ENCODE results near the gene SCGN. TPM values are rescaled to one million over a fixed set of nuclear protein-coding genes. Genes with fewer than 3 reads are reported as not detected.

SCGN gene
- total and polyA plus RNA-seq, 9 of the 15 experiments (the other 6 are each of a cell fraction or from before 2014, with no cell fraction given) = not detected

- TF ChIP-seq REST (IDR thresholded peaks at IDR 0.05; ENCODE audit: borderline replicate concordance) (peak; percentile 53; the same call in 1 of the 2 replicates), REST (CRISPR knock-in tag; IDR thresholded peaks at IDR 0.05; ENCODE audit: low read depth) (no peak), STAG1 (CRISPR knock-in tag; IDR thresholded peaks at IDR 0.05; ENCODE audit: borderline replicate concordance) (no peak), MAFG (tag; conservative IDR thresholded peaks at IDR 0.05) (peak; percentile 79), NCOA4 (IDR thresholded peaks at IDR 0.05; ENCODE audit: partially characterized antibody) (no peak), DDX20 (tag; IDR thresholded peaks at IDR 0.05; ENCODE audit: low read depth) (no peak), ATF3 (IDR thresholded peaks at IDR 0.05) (0 out of 2 replicates have a peak, but pooled peaks have one; percentile 21), ATF3 (CRISPR knock-in tag; conservative IDR thresholded peaks at IDR 0.05) (no peak)
Measured at GRCh38 chr6:25670793-25671513, 18.9 kb downstream of the SCGN start (continued).

All from K562 (cell line).